IPS-20b (cell line): ENCODE results near the gene IL19.

Source experiments
- H3K27ac ChIP-seq: one replicate; pipeline ENCODE4 v1.5.1; 2013; ENCODE audit warnings: low read length
- H3K27me3 ChIP-seq: 2 replicates; pipeline ENCODE4 v1.6.1; 2013; ENCODE audit warnings: mild to moderate bottlenecking, low read length, inconsistent platforms; ENCODE audit not compliant: insufficient read depth
- H3K36me3 ChIP-seq: 2 replicates; pipeline ENCODE4 v1.6.1; 2013; ENCODE audit warnings: low read depth, mild to moderate bottlenecking, inconsistent platforms, low read length, moderate library complexity; ENCODE audit not compliant: insufficient read depth
- H3K4me1 ChIP-seq: 2 replicates; pipeline ENCODE4 v1.6.1; 2013; ENCODE audit warnings: mild to moderate bottlenecking, control low read depth, inconsistent platforms, low read length, moderate library complexity; ENCODE audit not compliant: insufficient read depth
- H3K4me3 ChIP-seq: 2 replicates; pipeline ENCODE4 v1.5.1; 2013; ENCODE audit warnings: mild to moderate bottlenecking, low read length, inconsistent platforms
- H3K9ac ChIP-seq: 2 replicates; pipeline ENCODE4 v1.6.1; 2013; ENCODE audit warnings: low read depth, mild to moderate bottlenecking, inconsistent platforms, low read length, moderate library complexity
- H3K9me3 ChIP-seq: 2 replicates; pipeline ENCODE4 v1.6.1; 2013; ENCODE audit warnings: mild to moderate bottlenecking, low read depth, low read length, inconsistent platforms; ENCODE audit not compliant: insufficient read depth

The IL19 gene

GRCh38 chr1:206796981-206797402 is 26.4 kb downstream of the IL19 start:
- Histone ChIP-seq H3K27me3 (no peaks in the 10 kb centered on the region; the same call in 1 of the 2 replicates), H3K36me3 (no peaks in the 10 kb centered on the region), H3K9ac (no peak overlapping the region), H3K9me3 (no peaks in the 10 kb centered on the region), H3K4me1 (no peaks in the 10 kb centered on the region), H3K4me3 (no peak overlapping the region), H3K27ac (no peak overlapping the region)

GRCh38 chr1:206797534-206798383 is 27.2 kb downstream of the IL19 start:
- no peak overlapping the region for H3K27ac ChIP-seq
- H3K27me3 ChIP-seq, result no peaks in the 10 kb centered on the region; the same call in 1 of the 2 replicates
- H3K4me1 ChIP-seq, result no peaks in the 10 kb centered on the region
- no peaks in the 10 kb centered on the region for H3K36me3 ChIP-seq
- no peak overlapping the region for H3K4me3 ChIP-seq
- H3K9me3 ChIP-seq, result no peaks in the 10 kb centered on the region
- H3K9ac ChIP-seq, result no peak overlapping the region

- Histone ChIP-seq H3K27me3 (no peaks in the 10 kb centered on the region; the same call in 1 of the 2 replicates), H3K27ac (no peak overlapping the region), H3K4me1 (no peaks in the 10 kb centered on the region), H3K36me3 (no peaks in the 10 kb centered on the region), H3K9ac (no peak overlapping the region), H3K9me3 (no peaks in the 10 kb centered on the region), H3K4me3 (no peak overlapping the region)
Observed at GRCh38 chr1:206798384-206798996, 27.9 kb downstream of the IL19 start.

- Histone ChIP-seq H3K27ac (no peak overlapping the region), H3K36me3 (no peaks in the 10 kb centered on the region), H3K4me3 (no peak overlapping the region), H3K9me3 (no peaks in the 10 kb centered on the region), H3K27me3 (no peaks in the 10 kb centered on the region; the same call in 1 of the 2 replicates), H3K4me1 (no peaks in the 10 kb centered on the region), H3K9ac (no peak overlapping the region)
Observed at GRCh38 chr1:206799311-206799710, 28.7 kb downstream of the IL19 start.

GRCh38 chr1:206800411-206800810 is 29.8 kb downstream of the IL19 start:
- H3K4me1 ChIP-seq, result no peaks in the 10 kb centered on the region
- H3K4me3 ChIP-seq, result no peak overlapping the region
- H3K27ac ChIP-seq, result no peak overlapping the region
- H3K9ac ChIP-seq, result no peak overlapping the region
- no peaks in the 10 kb centered on the region for H3K36me3 ChIP-seq
- H3K27me3 ChIP-seq, result no peaks in the 10 kb centered on the region; the same call in 1 of the 2 replicates
- no peaks in the 10 kb centered on the region for H3K9me3 ChIP-seq

- H3K27me3 ChIP-seq, result no peaks in the 10 kb centered on the region
Observed at GRCh38 chr1:206800891-206801290, 30.3 kb downstream of the IL19 start.

GRCh38 chr1:206801467-206801866 is 30.9 kb downstream of the IL19 start:
- H3K27me3 ChIP-seq, result no peaks in the 10 kb centered on the region
- H3K9me3 ChIP-seq, result no peaks in the 10 kb centered on the region
- H3K4me3 ChIP-seq, result no peak overlapping the region
- H3K36me3 ChIP-seq, result no peaks in the 10 kb centered on the region
- no peak overlapping the region for H3K27ac ChIP-seq
- H3K9ac ChIP-seq, result no peak overlapping the region
- no peaks in the 10 kb centered on the region for H3K4me1 ChIP-seq

More at GRCh38 chr1:206800891-206801290, 30.3 kb downstream of the IL19 start:
- Histone ChIP-seq H3K9me3 (no peaks in the 10 kb centered on the region), H3K36me3 (no peaks in the 10 kb centered on the region), H3K4me1 (no peaks in the 10 kb centered on the region), H3K27ac (no peak overlapping the region), H3K4me3 (no peak overlapping the region), H3K9ac (no peak overlapping the region)

- H3K9ac ChIP-seq, result no peak overlapping the region
- no peaks in the 10 kb centered on the region for H3K4me1 ChIP-seq
Observed at GRCh38 chr1:206802401-206802800, 31.8 kb downstream of the IL19 start.

GRCh38 chr1:206803221-206803730 is 32.7 kb downstream of the IL19 start:
- no peaks in the 10 kb centered on the region for H3K4me1 ChIP-seq
- H3K27ac ChIP-seq, result no peak overlapping the region
- H3K9me3 ChIP-seq, result no peaks in the 10 kb centered on the region

More at GRCh38 chr1:206802401-206802800, 31.8 kb downstream of the IL19 start:
- Histone ChIP-seq H3K9me3 (no peaks in the 10 kb centered on the region), H3K4me3 (no peak overlapping the region), H3K27me3 (no peaks in the 10 kb centered on the region), H3K36me3 (no peaks in the 10 kb centered on the region), H3K27ac (no peak overlapping the region)

GRCh38 chr1:206804156-206804737 is 33.7 kb downstream of the IL19 start:
- Histone ChIP-seq H3K9me3 (no peaks in the 10 kb centered on the region), H3K36me3 (no peaks in the 10 kb centered on the region), H3K27me3 (no peaks in the 10 kb centered on the region), H3K27ac (no peak overlapping the region), H3K9ac (no peak overlapping the region), H3K4me3 (no peak overlapping the region), H3K4me1 (no peaks in the 10 kb centered on the region)

More at GRCh38 chr1:206803221-206803730, 32.7 kb downstream of the IL19 start:
- H3K4me3 ChIP-seq, result no peak overlapping the region
- no peaks in the 10 kb centered on the region for H3K36me3 ChIP-seq
- H3K27me3 ChIP-seq, result no peaks in the 10 kb centered on the region
- no peak overlapping the region for H3K9ac ChIP-seq

- H3K4me1 ChIP-seq, result no peaks in the 10 kb centered on the region
- H3K27ac ChIP-seq, result no peak overlapping the region
Observed at GRCh38 chr1:206805357-206805756, 34.8 kb downstream of the IL19 start.

More at GRCh38 chr1:206805357-206805756, 34.8 kb downstream of the IL19 start:
- H3K27me3 ChIP-seq, result no peaks in the 10 kb centered on the region
- no peak overlapping the region for H3K9ac ChIP-seq
- no peak overlapping the region for H3K4me3 ChIP-seq
- H3K36me3 ChIP-seq, result no peaks in the 10 kb centered on the region
- no peaks in the 10 kb centered on the region for H3K9me3 ChIP-seq
